ENCODE measurements around the gene PAH.

The PAH gene

GRCh38 chr12:102811110-102811737 lies 105.8 kb downstream of the PAH start:
- Histone ChIP-seq H3K4me3 (ENCODE audit: low read length) (no peak overlapping the region), H3K36me3 (ENCODE audit: control insufficient read depth, insufficient read depth, low read length, severe bottlenecking) (no peaks in the 10 kb centered on the region), H3K27me3 (replicated peaks; ENCODE audit: control insufficient read depth, insufficient read depth, low read length) (no peaks in the 10 kb centered on the region), H3K4me1 (ENCODE audit: control insufficient read depth, insufficient read depth, low read length) (peaks cover 30% of the 10 kb centered on the region), H3K9me3 (ENCODE audit: control insufficient read depth, low read length) (no peaks in the 10 kb centered on the region), H3K9ac (ENCODE audit: low read length) (no peak overlapping the region)
- DNase-seq (ENCODE audit: low read depth) = peak; percentile 64

GRCh38 chr12:102808412-102808811 lies 108.6 kb downstream of the PAH start:
- DNase-seq (ENCODE audit: low read depth) = no peak

GRCh38 chr12:102806592-102806991 lies 110.5 kb downstream of the PAH start:
- Histone ChIP-seq H3K9me3 (ENCODE audit: control insufficient read depth, low read length) (no peaks in the 10 kb centered on the region), H3K9ac (ENCODE audit: low read length) (no peak overlapping the region), H3K27me3 (replicated peaks; ENCODE audit: control insufficient read depth, insufficient read depth, low read length) (no peaks in the 10 kb centered on the region), H3K4me1 (ENCODE audit: control insufficient read depth, insufficient read depth, low read length) (peaks cover 9% of the 10 kb centered on the region), H3K4me3 (ENCODE audit: low read length) (no peak overlapping the region), H3K36me3 (ENCODE audit: control insufficient read depth, insufficient read depth, low read length, severe bottlenecking) (no peaks in the 10 kb centered on the region)
- DNase-seq (ENCODE audit: low read depth) = no peak

More at GRCh38 chr12:102808412-102808811, 108.6 kb downstream of the PAH start:
- H3K9me3 ChIP-seq (ENCODE audit: control insufficient read depth, low read length) = no peaks in the 10 kb centered on the region
- peaks cover 6% of the 10 kb centered on the region for H3K4me1 ChIP-seq (ENCODE audit: control insufficient read depth, insufficient read depth, low read length)
- H3K9ac ChIP-seq (ENCODE audit: low read length) = no peak overlapping the region
- no peak overlapping the region for H3K4me3 ChIP-seq (ENCODE audit: low read length)
- no peaks in the 10 kb centered on the region for H3K36me3 ChIP-seq (ENCODE audit: control insufficient read depth, insufficient read depth, low read length, severe bottlenecking)
- H3K27me3 ChIP-seq (replicated peaks; ENCODE audit: control insufficient read depth, insufficient read depth, low read length) = no peaks in the 10 kb centered on the region

GRCh38 chr12:102806110-102806509 lies 110.9 kb downstream of the PAH start:
- H3K9ac ChIP-seq (ENCODE audit: low read length) = no peak overlapping the region
- no peak overlapping the region for H3K4me3 ChIP-seq (ENCODE audit: low read length)
- peaks cover 9% of the 10 kb centered on the region for H3K4me1 ChIP-seq (ENCODE audit: control insufficient read depth, insufficient read depth, low read length)
- no peaks in the 10 kb centered on the region for H3K9me3 ChIP-seq (ENCODE audit: control insufficient read depth, low read length)
- H3K27me3 ChIP-seq (replicated peaks; ENCODE audit: control insufficient read depth, insufficient read depth, low read length) = no peaks in the 10 kb centered on the region
- no peak for DNase-seq (ENCODE audit: low read depth)
- no peaks in the 10 kb centered on the region for H3K36me3 ChIP-seq (ENCODE audit: control insufficient read depth, insufficient read depth, low read length, severe bottlenecking)

GRCh38 chr12:102800565-102800964 lies 116.5 kb downstream of the PAH start:
- no peak overlapping the region for H3K4me3 ChIP-seq (ENCODE audit: low read length)
- no peaks in the 10 kb centered on the region for H3K27me3 ChIP-seq (replicated peaks; ENCODE audit: control insufficient read depth, insufficient read depth, low read length)
- H3K4me1 ChIP-seq (ENCODE audit: control insufficient read depth, insufficient read depth, low read length) = peaks cover 21% of the 10 kb centered on the region
- DNase-seq (ENCODE audit: low read depth) = no peak
- no peaks in the 10 kb centered on the region for H3K36me3 ChIP-seq (ENCODE audit: control insufficient read depth, insufficient read depth, low read length, severe bottlenecking)
- H3K9me3 ChIP-seq (ENCODE audit: control insufficient read depth, low read length) = no peaks in the 10 kb centered on the region
- H3K9ac ChIP-seq (ENCODE audit: low read length) = no peak overlapping the region

GRCh38 chr12:102799229-102799628 lies 117.8 kb downstream of the PAH start:
- Histone ChIP-seq H3K4me3 (ENCODE audit: low read length) (no peak overlapping the region), H3K9ac (ENCODE audit: low read length) (no peak overlapping the region), H3K27me3 (replicated peaks; ENCODE audit: control insufficient read depth, insufficient read depth, low read length) (no peaks in the 10 kb centered on the region), H3K36me3 (ENCODE audit: control insufficient read depth, insufficient read depth, low read length, severe bottlenecking) (no peaks in the 10 kb centered on the region), H3K9me3 (ENCODE audit: control insufficient read depth, low read length) (no peaks in the 10 kb centered on the region), H3K4me1 (ENCODE audit: control insufficient read depth, insufficient read depth, low read length) (peaks cover 21% of the 10 kb centered on the region)
- DNase-seq (ENCODE audit: low read depth) = no peak

- peak; percentile 47 for DNase-seq (ENCODE audit: low read depth)
- H3K4me3 ChIP-seq (ENCODE audit: low read length) = no peak overlapping the region
- H3K27me3 ChIP-seq (replicated peaks; ENCODE audit: control insufficient read depth, insufficient read depth, low read length) = no peaks in the 10 kb centered on the region
- H3K4me1 ChIP-seq (ENCODE audit: control insufficient read depth, insufficient read depth, low read length) = peaks cover 19% of the 10 kb centered on the region
- H3K9ac ChIP-seq (ENCODE audit: low read length) = no peak overlapping the region
- no peaks in the 10 kb centered on the region for H3K36me3 ChIP-seq (ENCODE audit: control insufficient read depth, insufficient read depth, low read length, severe bottlenecking)
- no peaks in the 10 kb centered on the region for H3K9me3 ChIP-seq (ENCODE audit: control insufficient read depth, low read length)
Measured at GRCh38 chr12:102797528-102797927, 119.5 kb downstream of the PAH start.

- H3K27me3 ChIP-seq (replicated peaks; ENCODE audit: control insufficient read depth, insufficient read depth, low read length) = no peaks in the 10 kb centered on the region
- no peak overlapping the region for H3K9ac ChIP-seq (ENCODE audit: low read length)
- no peaks in the 10 kb centered on the region for H3K9me3 ChIP-seq (ENCODE audit: control insufficient read depth, low read length)
Measured at GRCh38 chr12:102793921-102794320, 123.1 kb downstream of the PAH start.

More at GRCh38 chr12:102793921-102794320, 123.1 kb downstream of the PAH start:
- H3K36me3 ChIP-seq (ENCODE audit: control insufficient read depth, insufficient read depth, low read length, severe bottlenecking) = no peaks in the 10 kb centered on the region
- H3K4me3 ChIP-seq (ENCODE audit: low read length) = no peak overlapping the region
- no peak for DNase-seq (ENCODE audit: low read depth)
- peaks cover 12% of the 10 kb centered on the region for H3K4me1 ChIP-seq (ENCODE audit: control insufficient read depth, insufficient read depth, low read length)
